ENCODE measurements around the gene COL5A1. TPM values are rescaled to one million over a fixed set of nuclear protein-coding genes. Genes with fewer than 3 reads are reported as not detected.

COL5A1 gene
- total RNA-seq, 1 donor from 2014 or later: 19.8 TPM

- Mint-ChIP-seq H3K4me1 (ENCODE audit: low read depth) (no peaks in the 10 kb centered on the region), H3K36me3 (ENCODE audit: insufficient read depth) (no peaks in the 10 kb centered on the region), H3K9me3 (ENCODE audit: low read depth) (no peaks in the 10 kb centered on the region), H3K27ac (no peak overlapping the region), H3K4me3 (ENCODE audit: low read depth) (no peak overlapping the region), H3K27me3 (no peaks in the 10 kb centered on the region)
- no peak for DNase-seq (ENCODE audit: low spot score, unreplicated experiment)
- no peak for TF ChIP-seq CTCF (IDR thresholded peaks at IDR 0.05; ENCODE audit: unreplicated experiment)
Observed at GRCh38 chr9:134723491-134724190, 82.0 kb downstream of the COL5A1 start.

GRCh38 chr9:134724202-134724911 lies 82.8 kb downstream of the COL5A1 start:
- Mint-ChIP-seq H3K4me1 (ENCODE audit: low read depth) (no peaks in the 10 kb centered on the region), H3K27ac (no peak overlapping the region), H3K9me3 (ENCODE audit: low read depth) (no peaks in the 10 kb centered on the region), H3K4me3 (ENCODE audit: low read depth) (no peak overlapping the region), H3K27me3 (no peaks in the 10 kb centered on the region), H3K36me3 (ENCODE audit: insufficient read depth) (no peaks in the 10 kb centered on the region)
- TF ChIP-seq CTCF (IDR thresholded peaks at IDR 0.05; ENCODE audit: unreplicated experiment): no peak
- DNase-seq (ENCODE audit: low spot score, unreplicated experiment): no peak

GRCh38 chr9:134724912-134725604 lies 83.5 kb downstream of the COL5A1 start:
- H3K4me3 Mint-ChIP-seq (ENCODE audit: low read depth): no peak overlapping the region
- no peak for TF ChIP-seq CTCF (IDR thresholded peaks at IDR 0.05; ENCODE audit: unreplicated experiment)
- H3K27ac Mint-ChIP-seq: no peak overlapping the region
- no peaks in the 10 kb centered on the region for H3K27me3 Mint-ChIP-seq
- H3K4me1 Mint-ChIP-seq (ENCODE audit: low read depth): no peaks in the 10 kb centered on the region
- no peaks in the 10 kb centered on the region for H3K9me3 Mint-ChIP-seq (ENCODE audit: low read depth)
- H3K36me3 Mint-ChIP-seq (ENCODE audit: insufficient read depth): no peaks in the 10 kb centered on the region
- no peak for DNase-seq (ENCODE audit: low spot score, unreplicated experiment)

GRCh38 chr9:134725605-134725940 lies 84.0 kb downstream of the COL5A1 start:
- no peaks in the 10 kb centered on the region for H3K36me3 Mint-ChIP-seq (ENCODE audit: insufficient read depth)

More at GRCh38 chr9:134725605-134725940, 84.0 kb downstream of the COL5A1 start:
- no peaks in the 10 kb centered on the region for H3K27me3 Mint-ChIP-seq
- no peak for TF ChIP-seq CTCF (IDR thresholded peaks at IDR 0.05; ENCODE audit: unreplicated experiment)
- no peaks in the 10 kb centered on the region for H3K4me1 Mint-ChIP-seq (ENCODE audit: low read depth)
- H3K9me3 Mint-ChIP-seq (ENCODE audit: low read depth): no peaks in the 10 kb centered on the region
- DNase-seq (ENCODE audit: low spot score, unreplicated experiment): no peak
- H3K27ac Mint-ChIP-seq: no peak overlapping the region
- H3K4me3 Mint-ChIP-seq (ENCODE audit: low read depth): no peak overlapping the region
